Activated CD4-positive, alpha-beta memory T cell treated with anti-CD3 and anti-CD28 coated beads for 36 hours (primary cell): ENCODE measurements around the gene STIM2. TPM values are rescaled to one million over a fixed set of nuclear protein-coding genes. Genes with fewer than 3 reads are reported as not detected.

Experiments used
- CTCF ChIA-PET: fragments of 350-600 bp; sonication (Branson Sonifier 250); formaldehyde crosslinking; loops from one replicate; lab custom pipeline; 2021; ENCODE audit warnings: antibody characterized with exemption, inconsistent platforms; lab: Charles Lee
- POLR2A ChIA-PET: fragments of 350-600 bp; sonication (Branson Sonifier 250); formaldehyde crosslinking; loops from one replicate; lab custom pipeline; 2021; ENCODE audit warnings: antibody characterized with exemption; lab: Charles Lee
- DNase-seq: peaks from one replicate; pipeline ENCODE4 v3.0.0-alpha.2; 2020
- H3K27ac Mint-ChIP-seq: one replicate; pipeline ENCODE4 v1.8.0; 2021; ENCODE audit warnings: mixed read lengths
- H3K27me3 Mint-ChIP-seq: one replicate; pipeline ENCODE4 v1.8.0; 2021; ENCODE audit warnings: mixed read lengths
- H3K36me3 Mint-ChIP-seq: one replicate; pipeline ENCODE4 v1.8.0; 2021; ENCODE audit warnings: mixed read lengths
- H3K4me1 Mint-ChIP-seq: one replicate; pipeline ENCODE4 v1.8.0; 2021; ENCODE audit warnings: low read depth, mixed read lengths
- H3K4me3 Mint-ChIP-seq: one replicate; pipeline ENCODE4 v1.8.0; 2021; ENCODE audit warnings: mild to moderate bottlenecking, mixed read lengths
- H3K9me3 Mint-ChIP-seq: one replicate; pipeline ENCODE4 v1.8.0; 2021; ENCODE audit warnings: mixed read lengths
- intact Hi-C: fragments of 100-400 bp; cut with micrococcal nuclease; formaldehyde crosslinking; loops from one replicate; pipeline ENCODE4 v1.15.1; 2023
- total RNA-seq, 2 experiments: library from RNA; stranded (reverse); gene quantifications; one replicate each; pipeline ENCODE4 v1.2.3, GENCODE V29; 2021

The STIM2 gene
- total RNA-seq, 2 experiments from 2014 or later: 37.8 to 40.6 TPM

GRCh38 chr4:26941951-26942350 lies 81.3 kb downstream of the STIM2 start:
- Mint-ChIP-seq H3K36me3 (peaks cover 4% of the 10 kb centered on the region), H3K27me3 (no peaks in the 10 kb centered on the region), H3K4me3 (no peak overlapping the region), H3K27ac (no peak overlapping the region), H3K9me3 (peaks cover 4% of the 10 kb centered on the region), H3K4me1 (peaks cover 45% of the 10 kb centered on the region)
- POLR2A ChIA-PET: no interaction called here
- intact Hi-C loops: loop anchor here (2.0 kb wide), 1 partner anchor 17 kb away; no protein-coding TSS in a partner anchor
- CTCF ChIA-PET: no interaction called here
- no peak for DNase-seq

GRCh38 chr4:26942871-26943270 lies 82.2 kb downstream of the STIM2 start:
- ChIA-PET CTCF (no interaction called here), POLR2A (no interaction called here)
- H3K4me1 Mint-ChIP-seq: peaks cover 40% of the 10 kb centered on the region
- peaks cover 4% of the 10 kb centered on the region for H3K36me3 Mint-ChIP-seq
- no peaks in the 10 kb centered on the region for H3K27me3 Mint-ChIP-seq
- H3K4me3 Mint-ChIP-seq: no peak overlapping the region
- H3K9me3 Mint-ChIP-seq: peaks cover 4% of the 10 kb centered on the region
- H3K27ac Mint-ChIP-seq: no peak overlapping the region
- no peak for DNase-seq
- intact Hi-C loops: loop anchor here (2.0 kb wide), 1 partner anchor 16 kb away; no protein-coding TSS in a partner anchor

- Mint-ChIP-seq H3K9me3 (peaks cover 4% of the 10 kb centered on the region), H3K36me3 (peaks cover 8% of the 10 kb centered on the region), H3K4me3 (no peak overlapping the region), H3K4me1 (peaks cover 40% of the 10 kb centered on the region), H3K27ac (no peak overlapping the region), H3K27me3 (no peaks in the 10 kb centered on the region)
- CTCF ChIA-PET: no interaction called here
- intact Hi-C loops: loop anchor here (2.0 kb wide), 1 partner anchor 15 kb away; no protein-coding TSS in a partner anchor
- POLR2A ChIA-PET: no interaction called here
- no peak for DNase-seq
These were observed 82.8 kb downstream of the STIM2 start for GRCh38 chr4:26943391-26943790.

- ChIA-PET POLR2A (no interaction called here), CTCF (no interaction called here)
These were observed 85.2 kb downstream of the STIM2 start for GRCh38 chr4:26945794-26946193.

GRCh38 chr4:26947318-26947717 lies 86.7 kb downstream of the STIM2 start:
- CTCF ChIA-PET: no interaction called here
- Mint-ChIP-seq H3K4me1 (peaks cover 20% of the 10 kb centered on the region), H3K9me3 (peaks cover 10% of the 10 kb centered on the region), H3K27me3 (no peaks in the 10 kb centered on the region), H3K27ac (no peak overlapping the region), H3K4me3 (no peak overlapping the region), H3K36me3 (peaks cover 17% of the 10 kb centered on the region)
- intact Hi-C loops: no loop called here
- DNase-seq: no peak
- POLR2A ChIA-PET: no interaction called here

More at GRCh38 chr4:26945794-26946193, 85.2 kb downstream of the STIM2 start:
- H3K9me3 Mint-ChIP-seq: peaks cover 9% of the 10 kb centered on the region
- peaks cover 25% of the 10 kb centered on the region for H3K4me1 Mint-ChIP-seq
- no peak overlapping the region for H3K4me3 Mint-ChIP-seq
- no peak for DNase-seq
- intact Hi-C loops: no loop called here
- no peaks in the 10 kb centered on the region for H3K27me3 Mint-ChIP-seq
- no peak overlapping the region for H3K27ac Mint-ChIP-seq
- peaks cover 11% of the 10 kb centered on the region for H3K36me3 Mint-ChIP-seq

- H3K36me3 Mint-ChIP-seq: peaks cover 13% of the 10 kb centered on the region
- CTCF ChIA-PET: interaction anchor here (0.6 kb wide), 1 partner anchor 13 kb away, joined by 4 read pairs; no protein-coding TSS in a partner anchor
- no peak overlapping the region for H3K27ac Mint-ChIP-seq
These were observed 89.8 kb downstream of the STIM2 start for GRCh38 chr4:26950446-26950845.

GRCh38 chr4:26952891-26953290 lies 92.2 kb downstream of the STIM2 start:
- Mint-ChIP-seq H3K36me3 (peaks cover 13% of the 10 kb centered on the region), H3K27ac (no peak overlapping the region), H3K4me3 (no peak overlapping the region), H3K9me3 (peaks cover 6% of the 10 kb centered on the region), H3K27me3 (no peaks in the 10 kb centered on the region), H3K4me1 (peaks cover 25% of the 10 kb centered on the region)
- POLR2A ChIA-PET: no interaction called here
- DNase-seq: no peak
- CTCF ChIA-PET: no interaction called here
- intact Hi-C loops: no loop called here

More at GRCh38 chr4:26950446-26950845, 89.8 kb downstream of the STIM2 start:
- DNase-seq: no peak
- Mint-ChIP-seq H3K4me3 (no peak overlapping the region), H3K4me1 (peaks cover 31% of the 10 kb centered on the region), H3K27me3 (no peaks in the 10 kb centered on the region), H3K9me3 (peaks cover 6% of the 10 kb centered on the region)
- POLR2A ChIA-PET: no interaction called here
- intact Hi-C loops: no loop called here

GRCh38 chr4:26953366-26953765 lies 92.7 kb downstream of the STIM2 start:
- CTCF ChIA-PET: no interaction called here
- Mint-ChIP-seq H3K9me3 (peaks cover 6% of the 10 kb centered on the region), H3K27ac (no peak overlapping the region), H3K4me3 (no peak overlapping the region), H3K36me3 (peaks cover 10% of the 10 kb centered on the region), H3K27me3 (no peaks in the 10 kb centered on the region), H3K4me1 (peaks cover 26% of the 10 kb centered on the region)
- POLR2A ChIA-PET: no interaction called here
- intact Hi-C loops: no loop called here
- no peak for DNase-seq

GRCh38 chr4:26953770-26954423 lies 93.3 kb downstream of the STIM2 start:
- no peaks in the 10 kb centered on the region for H3K27me3 Mint-ChIP-seq
- peaks cover 12% of the 10 kb centered on the region for H3K36me3 Mint-ChIP-seq
- no peak overlapping the region for H3K4me3 Mint-ChIP-seq
- peaks cover 31% of the 10 kb centered on the region for H3K4me1 Mint-ChIP-seq
- intact Hi-C loops: no loop called here
- no peak overlapping the region for H3K27ac Mint-ChIP-seq
- peaks cover 6% of the 10 kb centered on the region for H3K9me3 Mint-ChIP-seq
- ChIA-PET CTCF (no interaction called here), POLR2A (no interaction called here)
- no peak for DNase-seq

GRCh38 chr4:26955241-26955640 lies 94.6 kb downstream of the STIM2 start:
- ChIA-PET POLR2A (no interaction called here), CTCF (no interaction called here)
- H3K27me3 Mint-ChIP-seq: no peaks in the 10 kb centered on the region
- intact Hi-C loops: no loop called here
- H3K27ac Mint-ChIP-seq: no peak overlapping the region
- peaks cover 2% of the 10 kb centered on the region for H3K9me3 Mint-ChIP-seq
- H3K36me3 Mint-ChIP-seq: peaks cover 15% of the 10 kb centered on the region
- peaks cover 44% of the 10 kb centered on the region for H3K4me1 Mint-ChIP-seq
- H3K4me3 Mint-ChIP-seq: no peak overlapping the region
- no peak for DNase-seq

GRCh38 chr4:26958925-26959653 lies 98.4 kb downstream of the STIM2 start:
- intact Hi-C loops: loop anchor here (1.0 to 2.0 kb wide), 7 partner anchors 16 to 102 kb away; no protein-coding TSS in a partner anchor
- Mint-ChIP-seq H3K27me3 (no peaks in the 10 kb centered on the region), H3K27ac (peak overlapping the region; percentile 68), H3K4me1 (peaks cover 39% of the 10 kb centered on the region), H3K9me3 (no peaks in the 10 kb centered on the region), H3K4me3 (no peak overlapping the region), H3K36me3 (peaks cover 12% of the 10 kb centered on the region)
- ChIA-PET POLR2A (no interaction called here), CTCF (no interaction called here)
- peak; percentile 13 for DNase-seq

- ChIA-PET CTCF (no interaction called here), POLR2A (no interaction called here)
- H3K4me1 Mint-ChIP-seq: peaks cover 45% of the 10 kb centered on the region
- no peak overlapping the region for H3K4me3 Mint-ChIP-seq
- DNase-seq: no peak
- intact Hi-C loops: loop anchor here (1.0 to 2.0 kb wide), 7 partner anchors 17 to 102 kb away; no protein-coding TSS in a partner anchor
- H3K9me3 Mint-ChIP-seq: no peaks in the 10 kb centered on the region
- H3K27me3 Mint-ChIP-seq: no peaks in the 10 kb centered on the region
- no peak overlapping the region for H3K27ac Mint-ChIP-seq
- H3K36me3 Mint-ChIP-seq: peaks cover 12% of the 10 kb centered on the region
These were observed 99.0 kb downstream of the STIM2 start for GRCh38 chr4:26959654-26960047.
